ENCODE results near the gene ZNF562. TPM values are rescaled to one million over a fixed set of nuclear protein-coding genes. Genes with fewer than 3 reads are reported as not detected.

The ZNF562 gene
- total RNA-seq, 1 donor from 2014 or later, result 21.9 TPM

- no peak for DNase-seq (ENCODE audit: low spot score)
- intact Hi-C loops (cut with DNase I), result no loop called here
Measured at GRCh38 chr19:9650345-9650744, 24.6 kb downstream of the ZNF562 start.

GRCh38 chr19:9645472-9645871, 29.4 kb downstream of the ZNF562 start:
- intact Hi-C loops (cut with DNase I), result no loop called here
- no peak for DNase-seq (ENCODE audit: low spot score)

GRCh38 chr19:9644472-9644871, 30.4 kb downstream of the ZNF562 start:
- DNase-seq (ENCODE audit: low spot score), result no peak
- intact Hi-C loops (cut with DNase I), result no loop called here

- DNase-seq (ENCODE audit: low spot score), result no peak
- intact Hi-C loops (cut with DNase I), result no loop called here
Measured at GRCh38 chr19:9641810-9642209, 33.1 kb downstream of the ZNF562 start.

- no peak for DNase-seq (ENCODE audit: low spot score)
- intact Hi-C loops (cut with DNase I), result no loop called here
Measured at GRCh38 chr19:9640956-9641355, 33.9 kb downstream of the ZNF562 start.

GRCh38 chr19:9636018-9636417, 38.9 kb downstream of the ZNF562 start:
- intact Hi-C loops (cut with DNase I), result no loop called here
- DNase-seq (ENCODE audit: low spot score), result no peak

- no peak for DNase-seq (ENCODE audit: low spot score)
- intact Hi-C loops (cut with DNase I), result loop anchor here (2.0 kb wide), 1 partner anchor 169 kb away; no protein-coding TSS in a partner anchor
Measured at GRCh38 chr19:9627856-9628255, 47.0 kb downstream of the ZNF562 start.

- intact Hi-C loops (cut with DNase I), result no loop called here
Measured at GRCh38 chr19:9622531-9622930, 52.4 kb downstream of the ZNF562 start.

GRCh38 chr19:9621156-9622037, 53.5 kb downstream of the ZNF562 start, which contains the start of gene ZNF561:
TSS of gene ZNF561 (minus strand) at chr19:9621232. CDS start at chr19:9619456, 1,776 bp downstream.
- peak; percentile 94 for DNase-seq (ENCODE audit: low spot score)
- intact Hi-C loops (cut with DNase I), result loop anchor here (2.0 kb wide), 3 partner anchors 37 to 171 kb away; partner anchors contain the start of genes ZNF121 and ZNF846

More at GRCh38 chr19:9622531-9622930, 52.4 kb downstream of the ZNF562 start:
- no peak for DNase-seq (ENCODE audit: low spot score)

- no peak for DNase-seq (ENCODE audit: low spot score)
- intact Hi-C loops (cut with DNase I), result loop anchor here (2.0 kb wide), 3 partner anchors 36 to 172 kb away; partner anchors contain the start of genes ZNF121 and ZNF846
Measured at GRCh38 chr19:9620842-9621155, 54.1 kb downstream of the ZNF562 start.

- intact Hi-C loops (cut with DNase I), result no loop called here
- DNase-seq (ENCODE audit: low spot score), result no peak
Measured at GRCh38 chr19:9615844-9616243, 59.1 kb downstream of the ZNF562 start.

GRCh38 chr19:9610484-9611113, 64.3 kb downstream of the ZNF562 start:
- DNase-seq (ENCODE audit: low spot score), result no peak
- intact Hi-C loops (cut with DNase I), result no loop called here

- intact Hi-C loops (cut with DNase I), result no loop called here
- no peak for DNase-seq (ENCODE audit: low spot score)
Measured at GRCh38 chr19:9608912-9609311, 66.0 kb downstream of the ZNF562 start.

GRCh38 chr19:9597027-9597426, 77.9 kb downstream of the ZNF562 start:
- DNase-seq (ENCODE audit: low spot score), result no peak
- intact Hi-C loops (cut with DNase I), result no loop called here

Other genes with a start within 250 kb of the ZNF562 start
- gene ZNF266, start 239.5 kb downstream of the ZNF562 start, total RNA-seq, result 7.3 TPM
- gene ZNF560, start 176.5 kb downstream of the ZNF562 start, total RNA-seq, result 0.16 TPM
- 14.8 TPM for gene ZNF426, start 136.5 kb downstream of the ZNF562 start, total RNA-seq
- 23.5 TPM for gene ZNF121, start 90.6 kb downstream of the ZNF562 start, total RNA-seq
- gene ZNF561, start 53.9 kb downstream of the ZNF562 start, total RNA-seq, result 27.4 TPM
- 10.5 TPM for gene ZNF846, start 93.6 kb upstream of the ZNF562 start, total RNA-seq
- 17.0 TPM for gene FBXL12, start 144.0 kb upstream of the ZNF562 start, total RNA-seq
- gene UBL5, start 152.8 kb upstream of the ZNF562 start, total RNA-seq, result 422 TPM
- gene PIN1, start 160.2 kb upstream of the ZNF562 start, total RNA-seq, result 93.5 TPM